Gastrocnemius medialis (tissue), 4 donors: ENCODE measurements around the gene OR8D4.
"Not testable (repeated sequence)": the region's sequence is repeated elsewhere in the genome, so short reads cannot be mapped to it uniquely, and the experiment has no call there.

Experiments
- CTCF ChIP-seq, 5 experiments: fragments of 450-650 bp in 3 of 5; fragments of 200-600 bp in 2 of 5; sonication (generic) in 2 of 5; IDR thresholded peaks in 4 of 5; conservative IDR thresholded peaks in 1 of 5; 1 replicate in 4 of 5; 2 replicates in 1 of 5; pipeline ENCODE4 v1.5.1; 2016 to 2019; ENCODE audit warnings: antibody characterized with exemption in 5 of 5, mild to moderate bottlenecking in 3 of 5, moderate library complexity in 3 of 5
- POLR2A ChIP-seq, 2 donors: fragments of 450-650 bp; IDR thresholded peaks; one replicate each; pipeline ENCODE4 v1.6.1; 2017; ENCODE audit warnings: antibody characterized with exemption in 2 of 2, mild to moderate bottlenecking in 2 of 2, moderate library complexity in 2 of 2

GRCh38 chr11:123867795-123868194 lies 34.2 kb upstream of the OR8D4 start:
- TF ChIP-seq POLR2A (IDR thresholded peaks at IDR 0.05); CTCF (IDR thresholded peaks at IDR 0.05 in 4 of 5, conservative IDR thresholded peaks at IDR 0.05 in 1 of 5): not testable (repeated sequence)
